Activated naive CD8-positive, alpha-beta T cell treated with anti-CD3 and anti-CD28 coated beads, Interleukin-2, amount 10 ng/mL, durations not matched to agents 7 days and 5 days (primary cell): ENCODE data around the gene RAB12. TPM values are rescaled to one million over a fixed set of nuclear protein-coding genes. Genes with fewer than 3 reads are reported as not detected.

ENCODE experiments used
- ATAC-seq: fragments of 150-1000 bp; cut with Tn5 transposase; one replicate; pipeline ENCODE4 v1.10.0; 2021; ENCODE audit warnings: low read depth, moderate library complexity
- POLR2A ChIA-PET: fragments of 350-600 bp; sonication (Branson Sonifier 250); formaldehyde crosslinking; loops from one replicate; lab custom pipeline; 2021; ENCODE audit warnings: antibody characterized with exemption; lab: Charles Lee
- DNase-seq: peaks from one replicate; pipeline ENCODE4 v3.0.0; 2021
- H3K27ac Mint-ChIP-seq: one replicate; pipeline ENCODE4 v1.8.0; 2022; ENCODE audit warnings: mild to moderate bottlenecking, mixed read lengths
- H3K27me3 Mint-ChIP-seq: one replicate; pipeline ENCODE4 v1.8.0; 2022; ENCODE audit warnings: mild to moderate bottlenecking, moderate library complexity, mixed read lengths
- H3K36me3 Mint-ChIP-seq: one replicate; pipeline ENCODE4 v1.8.0; 2021; ENCODE audit warnings: mild to moderate bottlenecking, mixed read lengths
- H3K4me1 Mint-ChIP-seq: one replicate; pipeline ENCODE4 v1.8.0; 2021; ENCODE audit warnings: mixed read lengths
- H3K4me3 Mint-ChIP-seq: one replicate; pipeline ENCODE4 v1.8.0; 2022; ENCODE audit warnings: mild to moderate bottlenecking, moderate library complexity, mixed read lengths
- H3K9me3 Mint-ChIP-seq: one replicate; pipeline ENCODE4 v1.8.0; 2021; ENCODE audit warnings: mixed read lengths
- total RNA-seq, 2 experiments: library from RNA; stranded (reverse); gene quantifications; one replicate each; pipeline ENCODE4 v1.2.3, GENCODE V29; 2021

RAB12 gene
- total RNA-seq, 2 experiments from 2014 or later = 18.5 to 20.2 TPM

GRCh38 chr18:8661754-8662559 lies 52.7 kb downstream of the RAB12 start:
- DNase-seq (no peak), ATAC-seq (no peak)
- no peaks in the 10 kb centered on the region for H3K36me3 Mint-ChIP-seq
- H3K27me3 Mint-ChIP-seq = peaks cover 11% of the 10 kb centered on the region
- H3K9me3 Mint-ChIP-seq = no peaks in the 10 kb centered on the region
- H3K4me1 Mint-ChIP-seq = peaks cover 1% of the 10 kb centered on the region
- POLR2A ChIA-PET = no interaction called here
- no peak overlapping the region for H3K27ac Mint-ChIP-seq
- H3K4me3 Mint-ChIP-seq = no peak overlapping the region

- Mint-ChIP-seq H3K9me3 (no peaks in the 10 kb centered on the region), H3K27ac (no peak overlapping the region), H3K27me3 (peaks cover 11% of the 10 kb centered on the region), H3K4me3 (no peak overlapping the region), H3K36me3 (no peaks in the 10 kb centered on the region), H3K4me1 (peaks cover 1% of the 10 kb centered on the region)
- DNase-seq (no peak), ATAC-seq (no peak)
- POLR2A ChIA-PET = no interaction called here
Measured at GRCh38 chr18:8662560-8663255, 53.5 kb downstream of the RAB12 start.

- POLR2A ChIA-PET = no interaction called here
- Mint-ChIP-seq H3K4me3 (no peak overlapping the region), H3K9me3 (no peaks in the 10 kb centered on the region), H3K27me3 (peaks cover 2% of the 10 kb centered on the region), H3K36me3 (no peaks in the 10 kb centered on the region), H3K27ac (no peak overlapping the region), H3K4me1 (peaks cover 1% of the 10 kb centered on the region)
- no peak for ATAC-seq
- DNase-seq = no peak
Measured at GRCh38 chr18:8667846-8668245, 58.6 kb downstream of the RAB12 start.

GRCh38 chr18:8668381-8668780 lies 59.1 kb downstream of the RAB12 start:
- DNase-seq (no peak), ATAC-seq (no peak)
- POLR2A ChIA-PET = no interaction called here
- H3K36me3 Mint-ChIP-seq = no peaks in the 10 kb centered on the region
- no peaks in the 10 kb centered on the region for H3K9me3 Mint-ChIP-seq
- no peak overlapping the region for H3K4me3 Mint-ChIP-seq
- no peak overlapping the region for H3K27ac Mint-ChIP-seq
- H3K27me3 Mint-ChIP-seq = no peaks in the 10 kb centered on the region
- peaks cover 1% of the 10 kb centered on the region for H3K4me1 Mint-ChIP-seq

GRCh38 chr18:8669571-8669970 lies 60.3 kb downstream of the RAB12 start:
- H3K4me3 Mint-ChIP-seq = no peak overlapping the region
- peaks cover 3% of the 10 kb centered on the region for H3K27me3 Mint-ChIP-seq
- H3K27ac Mint-ChIP-seq = no peak overlapping the region
- H3K9me3 Mint-ChIP-seq = peaks cover 4% of the 10 kb centered on the region
- POLR2A ChIA-PET = no interaction called here
- DNase-seq = no peak
- no peaks in the 10 kb centered on the region for H3K36me3 Mint-ChIP-seq
- H3K4me1 Mint-ChIP-seq = peaks cover 5% of the 10 kb centered on the region
- no peak for ATAC-seq

- DNase-seq = no peak
- Mint-ChIP-seq H3K27me3 (peaks cover 3% of the 10 kb centered on the region), H3K36me3 (no peaks in the 10 kb centered on the region)
Measured at GRCh38 chr18:8673256-8674209, 64.3 kb downstream of the RAB12 start.

GRCh38 chr18:8675057-8675456 lies 65.8 kb downstream of the RAB12 start:
- H3K4me1 Mint-ChIP-seq = peaks cover 3% of the 10 kb centered on the region
- no peak for DNase-seq
- H3K27ac Mint-ChIP-seq = no peak overlapping the region
- no peak overlapping the region for H3K4me3 Mint-ChIP-seq
- no peak for ATAC-seq
- H3K36me3 Mint-ChIP-seq = no peaks in the 10 kb centered on the region
- H3K27me3 Mint-ChIP-seq = peaks cover 3% of the 10 kb centered on the region
- POLR2A ChIA-PET = no interaction called here
- H3K9me3 Mint-ChIP-seq = peaks cover 4% of the 10 kb centered on the region

More at GRCh38 chr18:8673256-8674209, 64.3 kb downstream of the RAB12 start:
- no peak for ATAC-seq
- H3K4me1 Mint-ChIP-seq = peaks cover 3% of the 10 kb centered on the region
- H3K9me3 Mint-ChIP-seq = peaks cover 4% of the 10 kb centered on the region
- no peak overlapping the region for H3K4me3 Mint-ChIP-seq
- H3K27ac Mint-ChIP-seq = no peak overlapping the region
- POLR2A ChIA-PET = no interaction called here

- Mint-ChIP-seq H3K4me1 (no peaks in the 10 kb centered on the region), H3K4me3 (no peak overlapping the region), H3K27ac (no peak overlapping the region), H3K36me3 (no peaks in the 10 kb centered on the region), H3K27me3 (no peaks in the 10 kb centered on the region), H3K9me3 (no peaks in the 10 kb centered on the region)
- no peak for ATAC-seq
- DNase-seq = no peak
- POLR2A ChIA-PET = no interaction called here
Measured at GRCh38 chr18:8681196-8681595, 72.0 kb downstream of the RAB12 start.

GRCh38 chr18:8684577-8684976 lies 75.3 kb downstream of the RAB12 start:
- H3K27ac Mint-ChIP-seq = no peak overlapping the region
- POLR2A ChIA-PET = no interaction called here
- no peak overlapping the region for H3K4me3 Mint-ChIP-seq
- H3K9me3 Mint-ChIP-seq = no peaks in the 10 kb centered on the region
- no peaks in the 10 kb centered on the region for H3K36me3 Mint-ChIP-seq
- H3K4me1 Mint-ChIP-seq = no peaks in the 10 kb centered on the region
- peaks cover 3% of the 10 kb centered on the region for H3K27me3 Mint-ChIP-seq
- no peak for DNase-seq
- ATAC-seq = no peak

GRCh38 chr18:8685141-8685913 lies 76.1 kb downstream of the RAB12 start:
- no peak overlapping the region for H3K4me3 Mint-ChIP-seq
- H3K27me3 Mint-ChIP-seq = peaks cover 3% of the 10 kb centered on the region
- no peaks in the 10 kb centered on the region for H3K4me1 Mint-ChIP-seq
- no peak overlapping the region for H3K27ac Mint-ChIP-seq
- POLR2A ChIA-PET = no interaction called here
- DNase-seq = no peak
- no peaks in the 10 kb centered on the region for H3K9me3 Mint-ChIP-seq
- no peaks in the 10 kb centered on the region for H3K36me3 Mint-ChIP-seq
- no peak for ATAC-seq

GRCh38 chr18:8685914-8686216 lies 76.6 kb downstream of the RAB12 start:
- DNase-seq (no peak), ATAC-seq (no peak)
- Mint-ChIP-seq H3K27me3 (peaks cover 3% of the 10 kb centered on the region), H3K36me3 (no peaks in the 10 kb centered on the region), H3K4me3 (no peak overlapping the region), H3K4me1 (no peaks in the 10 kb centered on the region), H3K27ac (no peak overlapping the region), H3K9me3 (no peaks in the 10 kb centered on the region)
- POLR2A ChIA-PET = no interaction called here

GRCh38 chr18:8686611-8687010 lies 77.4 kb downstream of the RAB12 start:
- no peaks in the 10 kb centered on the region for H3K4me1 Mint-ChIP-seq
- DNase-seq (no peak), ATAC-seq (no peak)
- H3K27ac Mint-ChIP-seq = no peak overlapping the region
- no peaks in the 10 kb centered on the region for H3K36me3 Mint-ChIP-seq
- POLR2A ChIA-PET = no interaction called here
- peaks cover 6% of the 10 kb centered on the region for H3K27me3 Mint-ChIP-seq
- no peak overlapping the region for H3K4me3 Mint-ChIP-seq
- H3K9me3 Mint-ChIP-seq = no peaks in the 10 kb centered on the region
